ENCODE data around the gene LRIT2. TPM values are rescaled to one million over a fixed set of nuclear protein-coding genes. Genes with fewer than 3 reads are reported as not detected.
"Not testable (repeated sequence)": the region's sequence is repeated elsewhere in the genome, so short reads cannot be mapped to it uniquely, and the experiment has no call there.

The LRIT2 gene
- total and polyA plus RNA-seq, 9 of the 15 experiments (the other 6 are each of a cell fraction or from before 2014, with no cell fraction given) = not detected

DNA sequence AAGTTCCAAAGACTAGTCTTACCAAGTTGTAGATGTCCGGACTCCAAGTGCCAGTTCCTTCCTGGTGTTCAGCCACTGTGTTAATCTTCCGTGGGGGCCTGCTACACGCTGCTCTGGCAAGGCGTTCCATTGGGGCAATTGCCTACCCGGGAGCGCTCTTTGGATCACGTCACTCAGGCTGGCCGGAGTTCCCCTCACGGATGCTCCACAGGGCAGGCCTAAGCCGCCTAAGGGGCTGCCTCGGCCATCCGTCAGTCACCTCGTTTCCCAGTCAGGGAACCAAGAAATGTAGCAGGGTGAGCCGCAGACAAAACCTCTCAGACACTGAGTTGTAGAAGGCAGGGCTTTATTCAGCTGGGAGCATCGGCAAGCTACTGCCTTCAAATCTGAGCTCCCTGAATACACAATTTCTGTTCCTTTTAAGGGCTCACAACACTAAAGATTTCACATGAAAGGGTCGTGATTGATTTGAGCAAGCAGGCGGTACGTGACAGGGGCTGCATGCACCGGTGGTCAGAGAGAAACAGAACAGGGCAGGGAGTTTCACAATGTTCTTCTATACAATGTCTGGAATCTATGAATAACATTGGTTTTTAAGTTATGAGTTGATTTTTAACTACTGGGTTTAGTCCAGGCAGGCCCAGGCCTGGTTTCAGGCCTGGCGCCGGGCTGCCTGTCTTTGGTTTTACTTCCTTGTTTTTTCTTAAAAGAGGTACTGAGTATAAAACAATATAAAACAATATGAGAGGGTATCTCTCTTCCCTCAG lies 53.5 kb downstream of the LRIT2 start:
- POLR2A ChIA-PET = interaction anchor here (0.5 to 0.6 kb wide), 2 partner anchors 30 to 48 kb away, joined by 3 to 4 read pairs; no protein-coding TSS in a partner anchor

DNA sequence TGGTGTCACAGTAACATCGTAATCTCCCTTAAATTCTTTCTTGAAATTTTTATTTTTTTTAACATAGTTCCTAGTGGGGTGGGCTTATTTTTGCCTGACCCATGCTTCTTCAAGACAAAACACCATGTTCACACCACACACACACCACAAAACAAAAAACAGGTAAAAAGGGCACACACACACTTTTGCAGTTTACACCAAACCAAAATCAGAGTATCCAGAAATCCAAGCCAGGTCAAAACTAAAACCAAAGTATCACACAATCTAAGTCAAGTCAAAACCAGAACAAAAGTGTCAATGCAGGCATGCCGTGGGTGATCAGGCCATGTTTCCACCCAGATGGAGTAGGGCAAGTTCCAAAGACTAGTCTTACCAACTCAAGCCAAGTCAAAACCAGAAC lies 54.1 kb downstream of the LRIT2 start:
- WGBS (ENCODE audit: insufficient coverage, low coverage, missing lambda C conversion rate) = 0% methylated on average over 2 of the region's 2 CpGs
- H3K4me2 ChIP-seq (ENCODE audit: insufficient read depth, low read length); H3K27ac ChIP-seq (ENCODE audit: extremely low read depth, low read depth, low read length): not testable (repeated sequence)

More for the DNA sequence above, 53.5 kb downstream of the LRIT2 start:
- H3K27me3 ChIP-seq (ENCODE audit: control insufficient read depth in 2 of 2, insufficient read depth in 2 of 2, low read length in 2 of 2) = peaks cover 17 to 21% of the 10 kb centered on the region in 2 experiments; a peak in 4 of 5 replicates
- DNase-seq (ENCODE audit: extremely low read depth in 1 of 4, low spot score in 3 of 4); H3K9ac ChIP-seq (ENCODE audit: insufficient read depth in 1 of 2, low read depth in 2 of 2, low read length in 2 of 2); ATAC-seq; H3K9me3 ChIP-seq (replicated peaks; ENCODE audit: control insufficient read depth, insufficient read depth, low read depth, low read length); H3K4me3 ChIP-seq; H2AFZ ChIP-seq (ENCODE audit: low read depth, low read length); H3K4me2 ChIP-seq (ENCODE audit: insufficient read depth, low read length); FAIRE-seq; CTCF ChIA-PET (ENCODE audit: low intra/inter-chr PET ratio); intact Hi-C loops (cut with micrococcal nuclease); H3K9me1 ChIP-seq (ENCODE audit: control insufficient read depth, insufficient read depth, low read length); H3K36me3 ChIP-seq (ENCODE audit: control insufficient read depth, insufficient read depth, low read length); H3K79me2 ChIP-seq (ENCODE audit: control insufficient read depth, insufficient read depth, low read length); H3K4me1 ChIP-seq (replicated peaks in 1 of 2; ENCODE audit: control insufficient read depth in 2 of 2, insufficient read depth in 2 of 2, low read length in 2 of 2); H3K27ac ChIP-seq (ENCODE audit: extremely low read depth, low read depth, low read length); BruUV-seq (replicated peaks); in situ Hi-C loops (cut with MboI); H4K20me1 ChIP-seq (replicated peaks; ENCODE audit: control insufficient read depth, insufficient read depth, low read length): not testable (repeated sequence)
- WGBS (ENCODE audit: insufficient coverage, low coverage, missing lambda C conversion rate) = 8% methylated on average over 19 of the region's 21 CpGs

More for the DNA sequence above, 54.1 kb downstream of the LRIT2 start:
- H3K9me3 ChIP-seq (replicated peaks; ENCODE audit: control insufficient read depth, insufficient read depth, low read depth, low read length); BruUV-seq (replicated peaks); intact Hi-C loops (cut with micrococcal nuclease); H3K36me3 ChIP-seq (ENCODE audit: control insufficient read depth, insufficient read depth, low read length); H3K79me2 ChIP-seq (ENCODE audit: control insufficient read depth, insufficient read depth, low read length); DNase-seq (ENCODE audit: extremely low read depth in 1 of 4, low spot score in 3 of 4); H3K9ac ChIP-seq (ENCODE audit: insufficient read depth in 1 of 2, low read depth in 2 of 2, low read length in 2 of 2); in situ Hi-C loops (cut with MboI); H4K20me1 ChIP-seq (replicated peaks; ENCODE audit: control insufficient read depth, insufficient read depth, low read length); H2AFZ ChIP-seq (ENCODE audit: low read depth, low read length); H3K4me3 ChIP-seq; CTCF ChIA-PET (ENCODE audit: low intra/inter-chr PET ratio); FAIRE-seq; H3K4me1 ChIP-seq (replicated peaks in 1 of 2; ENCODE audit: control insufficient read depth in 2 of 2, insufficient read depth in 2 of 2, low read length in 2 of 2); ATAC-seq; H3K9me1 ChIP-seq (ENCODE audit: control insufficient read depth, insufficient read depth, low read length): not testable (repeated sequence)
- POLR2A ChIA-PET = interaction anchor here (1.3 kb wide), 1 partner anchor 13 kb away, joined by 3 read pairs; no protein-coding TSS in a partner anchor
- peaks cover 21 to 26% of the 10 kb centered on the region in 2 experiments; a peak in 4 of 5 replicates for H3K27me3 ChIP-seq (ENCODE audit: control insufficient read depth in 2 of 2, insufficient read depth in 2 of 2, low read length in 2 of 2)

Other genes with a start within 250 kb of the LRIT2 start
- 353 and 382 TPM in 2 replicates for gene GHITM, start 86.0 kb downstream of the LRIT2 start, total RNA-seq (2014; rRNA removed)
- 410 and 439 TPM in 2 replicates for gene GHITM, start 86.0 kb downstream of the LRIT2 start, total RNA-seq (2014; rRNA removed; fragmentation: Illumina TruSeq; extraction: Trizol)
- gene GHITM, start 86.0 kb downstream of the LRIT2 start, total RNA-seq (2015; rRNA removed; fragmentation: Illumina TruSeq; extraction: Trizol) = 319 and 332 TPM in 2 replicates
- gene GHITM, start 86.0 kb downstream of the LRIT2 start, total RNA-seq (2021) = 322 and 329 TPM in 2 replicates
- gene GHITM, start 86.0 kb downstream of the LRIT2 start, polyA plus RNA-seq (2011; rRNA removed) = 419 and 525 TPM in 2 replicates
- 335 and 347 TPM in 2 replicates for gene GHITM, start 86.0 kb downstream of the LRIT2 start, polyA plus RNA-seq (2014; fragmentation: Illumina TruSeq; extraction: Trizol)
- gene GHITM, start 86.0 kb downstream of the LRIT2 start, polyA plus RNA-seq (2014; fragmentation: Nextera tagmentation; extraction: Ambion mirVana) = 1,000 to 10,000 TPM; 1,201 to 1,258 TPM
- 386 and 401 TPM in 2 replicates for gene GHITM, start 86.0 kb downstream of the LRIT2 start, polyA plus RNA-seq (2014; rRNA removed)
- not detected in 2 replicates for gene GPR15LG, start 51.7 kb downstream of the LRIT2 start, total RNA-seq (2014; rRNA removed)
- gene GPR15LG, start 51.7 kb downstream of the LRIT2 start, total RNA-seq (2014; rRNA removed; fragmentation: Illumina TruSeq; extraction: Trizol) = not detected in 2 replicates
- 0.51 TPM in 1 of 2 replicates, not detected in the other for gene GPR15LG, start 51.7 kb downstream of the LRIT2 start, total RNA-seq (2015; rRNA removed; fragmentation: Illumina TruSeq; extraction: Trizol)
- not detected in 2 replicates for gene GPR15LG, start 51.7 kb downstream of the LRIT2 start, total RNA-seq (2021)
- not detected in 2 replicates for gene GPR15LG, start 51.7 kb downstream of the LRIT2 start, polyA plus RNA-seq (2011; rRNA removed)
- gene GPR15LG, start 51.7 kb downstream of the LRIT2 start, polyA plus RNA-seq (2014; fragmentation: Illumina TruSeq; extraction: Trizol) = not detected in 2 replicates
- not detected for gene GPR15LG, start 51.7 kb downstream of the LRIT2 start, polyA plus RNA-seq (2014; fragmentation: Nextera tagmentation; extraction: Ambion mirVana)
- gene GPR15LG, start 51.7 kb downstream of the LRIT2 start, polyA plus RNA-seq (2014; rRNA removed) = not detected in 2 replicates
- 0.23 and 0.29 TPM in 2 replicates for gene CDHR1, start 31.0 kb downstream of the LRIT2 start, total RNA-seq (2014; rRNA removed)
- gene CDHR1, start 31.0 kb downstream of the LRIT2 start, total RNA-seq (2014; rRNA removed; fragmentation: Illumina TruSeq; extraction: Trizol) = 0.07 and 0.26 TPM in 2 replicates
- gene CDHR1, start 31.0 kb downstream of the LRIT2 start, total RNA-seq (2015; rRNA removed; fragmentation: Illumina TruSeq; extraction: Trizol) = 0.07 and 0.11 TPM in 2 replicates
- 0.20 and 0.56 TPM in 2 replicates for gene CDHR1, start 31.0 kb downstream of the LRIT2 start, total RNA-seq (2021)
- 0.99 and 2.1 TPM in 2 replicates for gene CDHR1, start 31.0 kb downstream of the LRIT2 start, polyA plus RNA-seq (2011; rRNA removed)
- 0.29 and 0.33 TPM in 2 replicates for gene CDHR1, start 31.0 kb downstream of the LRIT2 start, polyA plus RNA-seq (2014; fragmentation: Illumina TruSeq; extraction: Trizol)
- under 1 TPM; 0.03 to 0.10 TPM for gene CDHR1, start 31.0 kb downstream of the LRIT2 start, polyA plus RNA-seq (2014; fragmentation: Nextera tagmentation; extraction: Ambion mirVana)
- 0.30 and 0.46 TPM in 2 replicates for gene CDHR1, start 31.0 kb downstream of the LRIT2 start, polyA plus RNA-seq (2014; rRNA removed)
- not detected in 2 replicates for gene LRIT1, start 16.0 kb upstream of the LRIT2 start, total RNA-seq (2014; rRNA removed)
- gene LRIT1, start 16.0 kb upstream of the LRIT2 start, total RNA-seq (2014; rRNA removed; fragmentation: Illumina TruSeq; extraction: Trizol) = not detected in 2 replicates
- not detected in 2 replicates for gene LRIT1, start 16.0 kb upstream of the LRIT2 start, total RNA-seq (2015; rRNA removed; fragmentation: Illumina TruSeq; extraction: Trizol)
- not detected in 2 replicates for gene LRIT1, start 16.0 kb upstream of the LRIT2 start, total RNA-seq (2021)
- gene LRIT1, start 16.0 kb upstream of the LRIT2 start, polyA plus RNA-seq (2011; rRNA removed) = not detected in 2 replicates
- gene LRIT1, start 16.0 kb upstream of the LRIT2 start, polyA plus RNA-seq (2014; fragmentation: Illumina TruSeq; extraction: Trizol) = not detected in 2 replicates
- not detected for gene LRIT1, start 16.0 kb upstream of the LRIT2 start, polyA plus RNA-seq (2014; fragmentation: Nextera tagmentation; extraction: Ambion mirVana)
- gene LRIT1, start 16.0 kb upstream of the LRIT2 start, polyA plus RNA-seq (2014; rRNA removed) = not detected in 2 replicates
- not detected in 2 replicates for gene RGR, start 19.5 kb upstream of the LRIT2 start, total RNA-seq (2014; rRNA removed)
- gene RGR, start 19.5 kb upstream of the LRIT2 start, total RNA-seq (2014; rRNA removed; fragmentation: Illumina TruSeq; extraction: Trizol) = not detected in 2 replicates
- gene RGR, start 19.5 kb upstream of the LRIT2 start, total RNA-seq (2015; rRNA removed; fragmentation: Illumina TruSeq; extraction: Trizol) = not detected in 2 replicates
- gene RGR, start 19.5 kb upstream of the LRIT2 start, total RNA-seq (2021) = not detected in 2 replicates
- gene RGR, start 19.5 kb upstream of the LRIT2 start, polyA plus RNA-seq (2011; rRNA removed) = not detected in 2 replicates
- gene RGR, start 19.5 kb upstream of the LRIT2 start, polyA plus RNA-seq (2014; fragmentation: Illumina TruSeq; extraction: Trizol) = not detected in 2 replicates
- gene RGR, start 19.5 kb upstream of the LRIT2 start, polyA plus RNA-seq (2014; fragmentation: Nextera tagmentation; extraction: Ambion mirVana) = not detected
- gene RGR, start 19.5 kb upstream of the LRIT2 start, polyA plus RNA-seq (2014; rRNA removed) = not detected in 2 replicates
- gene CCSER2, start 103.0 kb upstream of the LRIT2 start, total RNA-seq (2014; rRNA removed) = 5.6 and 6.7 TPM in 2 replicates
- gene CCSER2, start 103.0 kb upstream of the LRIT2 start, total RNA-seq (2014; rRNA removed; fragmentation: Illumina TruSeq; extraction: Trizol) = 12.0 and 13.9 TPM in 2 replicates
- 11.6 and 13.1 TPM in 2 replicates for gene CCSER2, start 103.0 kb upstream of the LRIT2 start, total RNA-seq (2015; rRNA removed; fragmentation: Illumina TruSeq; extraction: Trizol)
- 14.1 and 15.1 TPM in 2 replicates for gene CCSER2, start 103.0 kb upstream of the LRIT2 start, total RNA-seq (2021)
- 14.8 and 16.7 TPM in 2 replicates for gene CCSER2, start 103.0 kb upstream of the LRIT2 start, polyA plus RNA-seq (2011; rRNA removed)
- 7.0 and 9.7 TPM in 2 replicates for gene CCSER2, start 103.0 kb upstream of the LRIT2 start, polyA plus RNA-seq (2014; fragmentation: Illumina TruSeq; extraction: Trizol)
- 1 to 10 TPM; 2.7 to 2.9 TPM for gene CCSER2, start 103.0 kb upstream of the LRIT2 start, polyA plus RNA-seq (2014; fragmentation: Nextera tagmentation; extraction: Ambion mirVana)
- gene CCSER2, start 103.0 kb upstream of the LRIT2 start, polyA plus RNA-seq (2014; rRNA removed) = 3.1 and 4.0 TPM in 2 replicates

Data from K562 (cell line).